HG03378 (cell line): ENCODE data around the gene TBCCD1.
"Not testable (repeated sequence)": the region's sequence is repeated elsewhere in the genome, so short reads cannot be mapped to it uniquely, and the experiment has no call there.

Experiments used
- ATAC-seq: cut with Tn5 transposase; IDR thresholded peaks from one replicate; pipeline ENCODE4 v1.9.1; 2021; ENCODE audit warnings: mild to moderate bottlenecking, moderate library complexity; ENCODE audit not compliant: unreplicated experiment

Gene TBCCD1

GRCh38 chr3:186596568-186597287 is 29.6 kb upstream of the TBCCD1 start:
- no peak for ATAC-seq

GRCh38 chr3:186594591-186595113 is 27.5 kb upstream of the TBCCD1 start:
- ATAC-seq: no peak

- no peak for ATAC-seq
Observed at GRCh38 chr3:186593862-186594261, 26.7 kb upstream of the TBCCD1 start.

- ATAC-seq: no peak
Observed at GRCh38 chr3:186592682-186593081, 25.5 kb upstream of the TBCCD1 start.

GRCh38 chr3:186590580-186591295 is 23.6 kb upstream of the TBCCD1 start:
- no peak for ATAC-seq

GRCh38 chr3:186589856-186590579 is 22.9 kb upstream of the TBCCD1 start:
- ATAC-seq: no peak

- no peak for ATAC-seq
Observed at GRCh38 chr3:186589121-186589520, 22.0 kb upstream of the TBCCD1 start.

GRCh38 chr3:186588632-186589031 is 21.5 kb upstream of the TBCCD1 start:
- ATAC-seq: no peak

GRCh38 chr3:186587183-186587582 is 20.0 kb upstream of the TBCCD1 start:
- no peak for ATAC-seq

- ATAC-seq: not testable (repeated sequence)
Observed at GRCh38 chr3:186586245-186586644, 19.1 kb upstream of the TBCCD1 start.

- no peak for ATAC-seq
Observed at GRCh38 chr3:186583831-186584230, 16.7 kb upstream of the TBCCD1 start.

- ATAC-seq: no peak
Observed at GRCh38 chr3:186582541-186582940, 15.4 kb upstream of the TBCCD1 start.

- ATAC-seq: no peak
Observed at GRCh38 chr3:186580785-186581184, 13.6 kb upstream of the TBCCD1 start.

GRCh38 chr3:186577521-186577920 is 10.4 kb upstream of the TBCCD1 start:
- no peak for ATAC-seq

GRCh38 chr3:186571644-186572013 is 4.5 kb upstream of the TBCCD1 start:
- ATAC-seq: no peak

- no peak for ATAC-seq
Observed at GRCh38 chr3:186570941-186571643, 4.0 kb upstream of the TBCCD1 start.

GRCh38 chr3:186570096-186570940 is 3.2 kb upstream of the TBCCD1 start, which contains the start of gene DNAJB11:
Gene DNAJB11 (plus strand): TSS chr3:186570720. CDS start chr3:186570898, 178 bp downstream.
- ATAC-seq: peak; percentile 85

- no peak for ATAC-seq
Observed at GRCh38 chr3:186569779-186570095, 2.6 kb upstream of the TBCCD1 start.

- ATAC-seq: not testable (repeated sequence)
Observed at GRCh38 chr3:186569361-186569760, 2.2 kb upstream of the TBCCD1 start.

- no peak for ATAC-seq
Observed at GRCh38 chr3:186566772-186567071, 417 bp downstream of the TBCCD1 start.
